Sigmoid colon (tissue), 7 donors: ENCODE data around the gene CECR2. TPM values are rescaled to one million over a fixed set of nuclear protein-coding genes. Genes with fewer than 3 reads are reported as not detected.

Source experiments
- DNase-seq: peaks from one replicate; pipeline ENCODE4 v3.0.0-alpha.2; 2019
- H3K27ac ChIP-seq, 4 donors: fragments of 200-600 bp; sonication (generic); one replicate each; pipeline ENCODE4 v1.5.1; 2016 to 2019; ENCODE audit warnings: mild to moderate bottlenecking in 1 of 4
- H3K27me3 ChIP-seq, 3 donors: fragments of 200-600 bp; sonication (generic); one replicate each; pipeline ENCODE4 v1.5.1; 2019; ENCODE audit warnings: mild to moderate bottlenecking in 1 of 3
- H3K36me3 ChIP-seq, 4 donors: fragments of 200-600 bp; sonication (generic); one replicate each; pipeline ENCODE4 v1.5.1; 2016 to 2019
- H3K4me1 ChIP-seq, 4 donors: fragments of 200-600 bp; sonication (generic); one replicate each; pipeline ENCODE4 v1.5.1; 2017 to 2019
- H3K4me3 ChIP-seq, 4 donors: fragments of 200-600 bp; sonication (generic); one replicate each; pipeline ENCODE4 v1.5.1; 2017 to 2019; ENCODE audit warnings: mild to moderate bottlenecking in 2 of 4, moderate library complexity in 1 of 4
- H3K9me3 ChIP-seq, 4 donors: fragments of 200-600 bp in 3 of 4; sonication (generic) in 3 of 4; one replicate each; pipeline versions ENCODE4 v1.5.1 to v1.6.1; 2013 to 2019
- EP300 ChIP-seq, 4 donors: sonication (generic); formaldehyde crosslinking; IDR thresholded peaks; one replicate each; pipeline ENCODE4 v1.6.1; 2017; ENCODE audit warnings: antibody characterized with exemption in 4 of 4
- POLR2A ChIP-seq, 2 donors: fragments of 450-650 bp; IDR thresholded peaks; one replicate each; pipeline ENCODE4 v1.6.1; 2016; ENCODE audit warnings: antibody characterized with exemption in 2 of 2, mild to moderate bottlenecking in 2 of 2, moderate library complexity in 2 of 2
- POLR2AphosphoS5 ChIP-seq, 4 donors: sonication (generic); formaldehyde crosslinking; IDR thresholded peaks; one replicate each; pipeline ENCODE4 v1.6.1; 2017; ENCODE audit warnings: antibody characterized with exemption in 4 of 4
- WGBS, 2 donors: extraction: QIAGEN DNeasy Blood & Tissue Kit; methylation state at CpG; one replicate each; pipeline ENCODE4 v1.1.7; 2013; 5-methylcytosine and 5-hydroxymethylcytosine counted together
- intact Hi-C: fragments of 100-400 bp; cut with DNase I; formaldehyde crosslinking; loops from one replicate; pipeline ENCODE4 v1.15.1; 2023
- polyA plus RNA-seq, 3 donors: library from polyadenylated mRNA; stranded (reverse); fragments of 200-250 nt; gene quantifications; one replicate each; pipeline ENCODE4 v1.2.3, GENCODE V29; 2013
- total RNA-seq, 4 donors: library from RNA; depleted of rRNA; stranded (reverse); fragments of >200 nt; gene quantifications; one replicate each; pipeline ENCODE4 v1.1.0, GENCODE V29; 2016
- TF ChIP-seq, protein P1 (sequence below), 4 experiments: fragments of 450-650 bp in 3 of 4; fragments of 200-600 bp in 1 of 4; IDR thresholded peaks; one replicate each; pipeline ENCODE4 v1.5.1; 2016 to 2019; ENCODE audit warnings: antibody characterized with exemption in 4 of 4, mild to moderate bottlenecking in 3 of 4, moderate library complexity in 2 of 4
- donor health status: healthy with polysubstance abuse.
- donor health status: Bipolar disorder and iron deficiency.
- donor health status: healthy.

The CECR2 gene
- total and polyA plus RNA-seq, 7 donors, result 0.39 to 2.8 (median 1.3) TPM; not detected in 1

DNA sequence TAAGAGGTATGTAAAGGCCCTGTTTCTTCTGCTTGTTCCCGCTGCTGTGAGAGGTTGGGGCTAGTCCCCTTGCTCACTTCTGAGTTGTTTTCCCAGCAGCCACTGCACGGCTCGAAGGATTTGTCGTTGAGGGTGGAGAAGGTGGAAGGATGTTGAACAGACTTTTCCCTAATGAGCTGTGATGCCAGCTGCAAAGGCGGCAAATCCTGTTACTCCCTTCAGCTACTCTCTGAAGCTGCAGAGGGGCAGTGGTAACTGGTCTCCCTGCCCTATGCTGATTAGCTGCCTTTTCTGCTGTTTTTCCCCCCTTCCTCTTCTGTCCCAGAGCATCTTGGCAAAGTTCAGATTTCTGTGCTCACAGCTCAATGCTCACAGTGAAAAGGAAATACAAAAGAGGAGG, 103.7 kb downstream of the CECR2 start:
- no peaks in the 10 kb centered on the region for H3K9me3 ChIP-seq
- peak overlapping the region in 2 of 4 donors; percentile 22 to 35 for H3K27ac ChIP-seq
- TF ChIP-seq POLR2A (IDR thresholded peaks at IDR 0.05), result no peak
- TF ChIP-seq, protein P1, sequence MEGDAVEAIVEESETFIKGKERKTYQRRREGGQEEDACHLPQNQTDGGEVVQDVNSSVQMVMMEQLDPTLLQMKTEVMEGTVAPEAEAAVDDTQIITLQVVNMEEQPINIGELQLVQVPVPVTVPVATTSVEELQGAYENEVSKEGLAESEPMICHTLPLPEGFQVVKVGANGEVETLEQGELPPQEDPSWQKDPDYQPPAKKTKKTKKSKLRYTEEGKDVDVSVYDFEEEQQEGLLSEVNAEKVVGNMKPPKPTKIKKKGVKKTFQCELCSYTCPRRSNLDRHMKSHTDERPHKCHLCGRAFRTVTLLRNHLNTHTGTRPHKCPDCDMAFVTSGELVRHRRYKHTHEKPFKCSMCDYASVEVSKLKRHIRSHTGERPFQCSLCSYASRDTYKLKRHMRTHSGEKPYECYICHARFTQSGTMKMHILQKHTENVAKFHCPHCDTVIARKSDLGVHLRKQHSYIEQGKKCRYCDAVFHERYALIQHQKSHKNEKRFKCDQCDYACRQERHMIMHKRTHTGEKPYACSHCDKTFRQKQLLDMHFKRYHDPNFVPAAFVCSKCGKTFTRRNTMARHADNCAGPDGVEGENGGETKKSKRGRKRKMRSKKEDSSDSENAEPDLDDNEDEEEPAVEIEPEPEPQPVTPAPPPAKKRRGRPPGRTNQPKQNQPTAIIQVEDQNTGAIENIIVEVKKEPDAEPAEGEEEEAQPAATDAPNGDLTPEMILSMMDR (IDR thresholded peaks at IDR 0.05), result no peak
- 70 to 74% methylated on average over 5 of the region's 5 CpGs for WGBS, 2 donors
- intact Hi-C loops, result no loop called here
- DNase-seq, result no peak
- H3K4me1 ChIP-seq, result no peaks in the 10 kb centered on the region
- H3K4me3 ChIP-seq, result no peak overlapping the region
- H3K27me3 ChIP-seq, result peaks cover 0 to 18% (median 0%) of the 10 kb centered on the region in 3 donors
- H3K36me3 ChIP-seq, result no peaks in the 10 kb centered on the region

DNA sequence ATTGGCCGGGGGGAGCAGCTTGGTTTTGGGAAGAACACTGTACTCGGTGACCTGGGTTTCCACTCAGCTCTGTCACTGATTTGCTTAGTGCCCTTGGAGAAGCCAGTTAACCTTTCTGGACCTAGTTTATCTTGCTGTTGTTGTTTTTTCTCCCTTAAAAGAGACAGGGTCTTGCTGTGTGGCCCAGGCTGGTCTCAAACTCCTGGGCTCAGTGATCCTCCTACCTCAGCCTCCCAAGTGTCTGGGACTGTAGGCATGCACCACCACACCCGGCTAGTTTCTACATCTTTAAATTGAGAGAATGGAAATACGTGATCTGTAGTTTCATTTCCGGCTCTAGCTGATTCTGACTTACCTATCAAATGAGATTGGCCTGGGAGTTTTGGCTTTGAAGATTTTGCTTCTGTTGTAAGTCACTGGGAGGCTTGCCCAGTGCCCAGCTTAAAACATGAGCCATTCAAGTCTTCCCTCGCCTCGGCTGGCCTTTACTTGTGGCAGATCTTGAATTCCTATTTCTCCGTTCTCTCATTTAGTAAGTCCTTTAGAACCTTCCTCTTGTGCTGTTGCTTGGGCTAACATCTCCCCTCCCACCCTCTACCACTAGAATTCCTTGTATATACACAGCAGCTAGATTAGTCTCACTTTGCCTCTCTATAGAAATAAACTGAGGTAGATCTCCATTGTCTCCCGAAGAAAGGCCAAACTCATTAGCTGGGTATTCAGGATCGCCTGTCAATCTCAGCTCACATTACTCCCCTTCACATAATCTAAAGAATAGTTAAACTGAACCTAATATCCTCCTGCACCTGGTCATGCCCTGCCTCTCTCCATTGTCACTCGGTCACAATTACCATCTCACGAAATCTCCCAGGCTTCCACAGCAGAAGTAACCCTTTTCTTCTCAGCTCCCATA, 106.3 kb downstream of the CECR2 start:
- Histone ChIP-seq H3K36me3 (no peaks in the 10 kb centered on the region), H3K9me3 (no peaks in the 10 kb centered on the region), H3K4me1 (no peaks in the 10 kb centered on the region), H3K27me3 (peaks cover 0 to 31% (median 0%) of the 10 kb centered on the region in 3 donors), H3K4me3 (no peak overlapping the region), H3K27ac (no peak overlapping the region)
- DNase-seq, result no peak
- TF ChIP-seq POLR2A (IDR thresholded peaks at IDR 0.05) (no peak), POLR2AphosphoS5 (IDR thresholded peaks at IDR 0.05) (no peak)
- 81 to 89% methylated on average over 12 of the region's 12 CpGs for WGBS, 2 donors
- intact Hi-C loops, result no loop called here

DNA sequence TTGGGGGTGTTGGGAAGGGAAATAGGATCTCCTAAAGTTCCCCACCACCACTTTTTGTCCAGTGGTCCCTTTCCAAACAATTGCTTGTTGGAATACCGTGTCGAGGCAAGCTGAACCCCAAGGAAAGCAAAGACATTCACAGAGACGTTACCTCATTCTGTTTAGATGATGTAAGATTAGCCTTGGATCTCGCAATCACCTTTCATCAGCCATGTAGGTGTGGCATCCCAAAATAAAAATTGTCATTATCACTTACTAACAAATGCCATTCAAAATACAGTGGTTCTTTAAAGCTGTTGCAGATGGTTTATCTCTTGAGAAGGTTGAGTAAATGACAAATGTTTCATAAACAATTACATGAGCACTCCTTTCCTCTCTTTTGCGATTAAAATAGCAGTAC, 107.6 kb downstream of the CECR2 start:
- Histone ChIP-seq H3K27me3 (peaks cover 0 to 27% (median 0%) of the 10 kb centered on the region in 3 donors), H3K4me3 (peak overlapping the region in 1 of 4 donors; percentile 12), H3K36me3 (no peaks in the 10 kb centered on the region), H3K9me3 (no peaks in the 10 kb centered on the region), H3K4me1 (no peaks in the 10 kb centered on the region), H3K27ac (peak overlapping the region in 1 of 4 donors; percentile 38)
- intact Hi-C loops, result no loop called here
- DNase-seq, result no peak
- WGBS, 2 donors, result 74 to 84% methylated on average over 5 of the region's 5 CpGs
- TF ChIP-seq POLR2AphosphoS5 (IDR thresholded peaks at IDR 0.05), result no peak
- TF ChIP-seq POLR2A (IDR thresholded peaks at IDR 0.05), result no peak
- no peak for TF ChIP-seq EP300 (IDR thresholded peaks at IDR 0.05)
- TF ChIP-seq, protein P1 (IDR thresholded peaks at IDR 0.05), result no peak

DNA sequence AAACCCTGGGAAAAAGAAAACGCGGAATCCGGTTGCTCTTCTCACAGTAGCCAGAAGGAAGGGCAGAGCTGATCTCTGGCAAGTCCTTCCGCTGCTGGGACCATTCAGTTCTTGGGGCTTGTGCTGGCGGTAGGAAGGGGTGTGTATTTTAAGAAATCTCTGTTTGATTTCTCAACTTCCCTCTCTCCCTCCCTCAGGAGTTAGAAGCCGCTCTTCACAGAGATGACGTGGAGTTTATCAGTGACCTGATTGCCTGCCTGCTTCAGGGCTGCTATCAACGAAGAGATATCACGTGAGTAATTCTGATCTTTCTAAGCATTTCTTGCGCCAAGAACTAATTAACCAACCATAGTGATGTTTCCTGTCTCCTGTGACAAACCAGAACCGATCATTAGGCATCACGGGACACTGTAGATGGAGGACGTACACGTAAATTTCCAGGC, 108.2 kb downstream of the CECR2 start:
- H3K27me3 ChIP-seq, result peaks cover 0 to 24% (median 0%) of the 10 kb centered on the region in 3 donors
- intact Hi-C loops, result no loop called here
- TF ChIP-seq, protein P1 (IDR thresholded peaks at IDR 0.05), result no peak
- TF ChIP-seq EP300 (IDR thresholded peaks at IDR 0.05), result no peak
- TF ChIP-seq POLR2AphosphoS5 (IDR thresholded peaks at IDR 0.05), result no peak
- no peak for TF ChIP-seq POLR2A (IDR thresholded peaks at IDR 0.05)
- no peaks in the 10 kb centered on the region for H3K4me1 ChIP-seq
- peak overlapping the region in 1 of 4 donors; percentile 38 for H3K27ac ChIP-seq
- H3K9me3 ChIP-seq, result no peaks in the 10 kb centered on the region
- H3K4me3 ChIP-seq, result peak overlapping the region in 2 of 4 donors; percentile 12
- WGBS, 2 donors, result 42 to 60% methylated on average over 14 of the region's 14 CpGs
- peak; percentile 82 for DNase-seq
- no peaks in the 10 kb centered on the region for H3K36me3 ChIP-seq

DNA sequence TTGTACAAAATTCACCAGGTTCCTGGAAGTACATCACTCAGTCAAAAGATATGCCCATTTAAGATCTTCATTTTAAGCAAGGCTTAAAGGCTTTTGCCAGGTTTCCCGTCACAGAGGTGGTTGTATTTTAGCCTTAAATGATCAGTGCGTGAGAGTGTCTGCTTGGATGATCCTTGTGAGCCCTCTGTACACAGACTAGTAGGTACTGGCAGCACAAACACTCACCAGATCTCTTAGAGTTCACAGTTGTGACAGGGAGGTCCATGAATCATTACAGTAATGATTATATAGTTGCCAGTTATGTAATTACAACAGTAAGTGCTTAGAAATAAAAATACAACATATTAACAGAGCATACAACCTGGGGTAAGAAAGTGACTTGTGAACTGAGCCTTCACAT, 109.9 kb downstream of the CECR2 start:
- no peak for DNase-seq
- WGBS, 2 donors, result 63 to 84% methylated on average over 2 of the region's 2 CpGs
- Histone ChIP-seq H3K9me3 (no peaks in the 10 kb centered on the region), H3K4me3 (no peak overlapping the region), H3K36me3 (no peaks in the 10 kb centered on the region), H3K27me3 (peaks cover 0 to 24% (median 0%) of the 10 kb centered on the region in 3 donors), H3K27ac (no peak overlapping the region), H3K4me1 (no peaks in the 10 kb centered on the region)
- intact Hi-C loops, result no loop called here
- no peak for TF ChIP-seq POLR2AphosphoS5 (IDR thresholded peaks at IDR 0.05)
- TF ChIP-seq POLR2A (IDR thresholded peaks at IDR 0.05), result no peak
- TF ChIP-seq, protein P1 (IDR thresholded peaks at IDR 0.05), result no peak
- no peak for TF ChIP-seq EP300 (IDR thresholded peaks at IDR 0.05)
